Measurements from ENCODE around the gene TBC1D22B.

- TF ChIP-seq EZH2 (IDR thresholded peaks at IDR 0.05; ENCODE audit: low read depth, unreplicated experiment) (no peak), POLR2AphosphoS5 (IDR thresholded peaks at IDR 0.05; ENCODE audit: low read depth) (no peak), CTCF (conservative IDR thresholded peaks at IDR 0.05; ENCODE audit: low read depth in 2 of 2) (peak; percentile 61 to 62), CREB1 (CRISPR knock-in tag; IDR thresholded peaks at IDR 0.05; ENCODE audit: low read depth) (no peak), JUNB (IDR thresholded peaks at IDR 0.05; ENCODE audit: unreplicated experiment) (no peak)
These were observed 46.4 kb downstream of the TBC1D22B start for GRCh38 chr6:37303891-37304503.
